Trophoblast cell (in vitro differentiated cells and primary cell): ENCODE results near the gene ZNF304. TPM values are rescaled to one million over a fixed set of nuclear protein-coding genes. Genes with fewer than 3 reads are reported as not detected.

Experiments used
- DNase-seq, 2 donors: peaks; one replicate each; pipeline ENCODE4 v3.0.0-alpha.2; 2016
- H2AFZ ChIP-seq: 2 replicates; pipeline ENCODE4 v1.6.1; 2013; ENCODE audit warnings: low read length, moderate library complexity, mild to moderate bottlenecking; ENCODE audit not compliant: insufficient read depth, poor library complexity
- H2AK5ac ChIP-seq: 2 replicates; pipeline ENCODE4 v1.6.1; 2013; ENCODE audit warnings: mild to moderate bottlenecking, low read length
- H2BK120ac ChIP-seq: 2 replicates; pipeline ENCODE4 v1.6.1; 2013; ENCODE audit warnings: low read length, mild to moderate bottlenecking, moderate library complexity; ENCODE audit not compliant: insufficient read depth, poor library complexity
- H2BK12ac ChIP-seq: 2 replicates; pipeline ENCODE4 v1.6.1; 2013; ENCODE audit warnings: mild to moderate bottlenecking, low read length, moderate library complexity
- H2BK5ac ChIP-seq: 2 replicates; pipeline ENCODE4 v1.6.1; 2013; ENCODE audit warnings: low read length, low read depth, moderate library complexity, mild to moderate bottlenecking; ENCODE audit not compliant: poor library complexity
- H3K14ac ChIP-seq: 2 replicates; pipeline ENCODE4 v1.6.1; 2013; ENCODE audit warnings: mild to moderate bottlenecking, low read length
- H3K18ac ChIP-seq: 2 replicates; pipeline ENCODE4 v1.6.1; 2013; ENCODE audit warnings: mild to moderate bottlenecking, low read length
- H3K23ac ChIP-seq: 2 replicates; pipeline ENCODE4 v1.6.1; 2013; ENCODE audit warnings: low read length
- H3K27ac ChIP-seq: 2 replicates; pipeline ENCODE4 v1.5.1; 2013; ENCODE audit warnings: low read depth, mild to moderate bottlenecking, inconsistent platforms, low read length, moderate library complexity
- H3K27me3 ChIP-seq: 2 replicates; pipeline ENCODE4 v1.6.1; 2013; ENCODE audit warnings: inconsistent platforms, mild to moderate bottlenecking, low read length, moderate library complexity; ENCODE audit not compliant: insufficient read depth
- H3K36me3 ChIP-seq, 2 experiments: 1 replicate in 1 of 2; 2 replicates in 1 of 2; pipeline ENCODE4 v1.6.1; 2013; ENCODE audit warnings: low read length in 2 of 2, mild to moderate bottlenecking in 2 of 2, moderate library complexity in 1 of 2; ENCODE audit not compliant: insufficient read depth in 2 of 2, control insufficient read depth in 1 of 2
- H3K4ac ChIP-seq: 2 replicates; pipeline ENCODE4 v1.6.1; 2013; ENCODE audit warnings: low read depth, mild to moderate bottlenecking, low read length, moderate library complexity
- H3K4me1 ChIP-seq, 2 experiments: 1 replicate in 1 of 2; 2 replicates in 1 of 2; pipeline ENCODE4 v1.6.1; 2013; ENCODE audit warnings: low read length in 2 of 2, mild to moderate bottlenecking in 2 of 2, moderate library complexity in 1 of 2; ENCODE audit not compliant: insufficient read depth in 2 of 2, control insufficient read depth in 1 of 2
- H3K4me2 ChIP-seq: 2 replicates; pipeline ENCODE4 v1.6.1; 2013; ENCODE audit warnings: inconsistent platforms, mild to moderate bottlenecking, low read length, moderate library complexity
- H3K4me3 ChIP-seq: 2 replicates; pipeline ENCODE4 v1.5.1; 2013; ENCODE audit warnings: mild to moderate bottlenecking, low read depth, low read length, inconsistent platforms
- H3K79me1 ChIP-seq: one replicate; pipeline ENCODE4 v1.6.1; 2013; ENCODE audit warnings: low read length
- H3K79me2 ChIP-seq: 2 replicates; pipeline ENCODE4 v1.6.1; 2013; ENCODE audit warnings: low read length, mild to moderate bottlenecking; ENCODE audit not compliant: control insufficient read depth, insufficient read depth, poor library complexity
- H3K9ac ChIP-seq: 2 replicates; pipeline ENCODE4 v1.6.1; 2013; ENCODE audit warnings: mild to moderate bottlenecking, low read length
- H3K9me3 ChIP-seq: 2 replicates; pipeline ENCODE4 v1.6.1; 2013; ENCODE audit warnings: low read depth, mild to moderate bottlenecking, control low read depth, inconsistent platforms, low read length; ENCODE audit not compliant: insufficient read depth
- H4K12ac ChIP-seq: 2 replicates; pipeline ENCODE4 v1.6.1; 2013; ENCODE audit warnings: low read depth, mild to moderate bottlenecking, low read length, moderate library complexity
- H4K8ac ChIP-seq: 2 replicates; pipeline ENCODE4 v1.6.1; 2013; ENCODE audit warnings: low read depth, mild to moderate bottlenecking, low read length, moderate library complexity
- H4K91ac ChIP-seq: one replicate; pipeline ENCODE4 v1.6.1; 2013; ENCODE audit warnings: low read depth, mild to moderate bottlenecking, low read length, moderate library complexity
- WGBS: extraction: QIAGEN DNeasy Blood & Tissue Kit; methylation state at CpG from one replicate; pipeline ENCODE4 v1.1.7; 2013; ENCODE audit warnings: missing lambda C conversion rate; ENCODE audit not compliant: insufficient read length, insufficient coverage; ENCODE audit errors: extremely low coverage; 5-methylcytosine and 5-hydroxymethylcytosine counted together
- polyA plus RNA-seq: library from polyadenylated mRNA; stranded (reverse); fragments of 200-250 nt; gene quantifications from 2 replicates; pipeline ENCODE4 v1.2.3, GENCODE V29; 2013

Gene ZNF304
- 4.5 and 4.7 TPM in 2 replicates for polyA plus RNA-seq

DNA sequence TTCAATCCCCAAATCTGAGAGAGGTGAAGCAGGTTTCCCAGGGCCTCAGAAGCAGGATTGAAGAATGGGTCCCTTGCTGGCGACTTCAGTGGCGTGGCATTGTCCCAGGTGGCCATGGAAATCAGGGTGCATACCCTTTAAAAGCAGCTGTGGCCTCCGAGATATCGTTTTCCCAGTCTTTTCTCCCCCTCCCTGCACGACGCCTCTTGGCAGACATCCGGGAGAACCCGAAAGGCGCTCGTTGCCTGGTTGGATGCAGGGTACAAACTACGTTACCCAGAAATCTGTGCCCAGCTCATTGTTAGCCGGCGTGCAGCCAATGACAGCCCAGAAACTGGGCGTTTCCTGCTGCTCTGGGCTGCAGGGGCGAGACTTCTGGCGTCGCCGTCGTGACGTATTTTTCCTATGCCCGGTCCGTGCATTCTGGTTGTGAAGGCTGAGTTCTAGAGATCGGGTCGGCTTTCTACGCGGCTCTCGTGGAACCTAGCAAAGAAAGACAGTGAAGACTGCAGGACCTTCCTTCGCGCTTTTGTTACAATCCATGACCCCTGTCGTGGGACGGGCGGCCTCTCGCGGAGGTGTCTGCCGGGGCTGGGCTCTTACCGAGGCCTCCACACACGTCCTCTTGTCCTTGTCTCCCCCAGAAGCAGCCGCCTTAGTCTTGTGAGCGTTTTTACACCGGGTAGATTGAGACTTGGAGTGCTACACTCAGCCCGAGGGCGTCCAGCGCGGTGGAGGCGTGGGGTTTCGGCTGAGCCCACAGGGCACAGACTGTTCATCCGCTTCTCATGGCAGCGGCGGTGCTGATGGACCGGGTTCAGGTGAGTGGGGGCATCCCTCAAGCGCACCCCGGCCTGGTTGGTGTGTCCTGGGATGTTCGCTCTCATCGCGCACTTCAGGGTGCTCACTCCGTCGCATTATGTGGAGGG lies at the start of gene ZNF304:
TSS of gene ZNF304 (plus strand) at position 395 of the 929 bp plus-strand sequence. CDS start at position 789, 394 bp downstream.
- Histone ChIP-seq H2AFZ (peak within 1 kb of the TSS; percentile 99), H4K12ac (peak within 1 kb of the TSS; percentile 95), H3K79me1 (peaks cover 6% of the 10 kb centered on the region), H3K4me1 (peaks cover 4 to 9% of the 10 kb centered on the region in 2 experiments), H2BK5ac (no peak within 1 kb of the TSS), H3K36me3 (peaks cover 16 to 29% of the 10 kb centered on the region in 2 experiments), H3K9me3 (no peaks in the 10 kb centered on the region), H3K4me3 (peak within 1 kb of the TSS; percentile 93), H2BK12ac (no peak within 1 kb of the TSS), H3K4ac (peak within 1 kb of the TSS; percentile 17), H3K27me3 (no peaks in the 10 kb centered on the region), H3K79me2 (peaks cover 8% of the 10 kb centered on the region), H3K4me2 (peak within 1 kb of the TSS; percentile 85), H3K27ac (no peak within 1 kb of the TSS), H3K14ac (peak within 1 kb of the TSS; percentile 80), H3K23ac (peak within 1 kb of the TSS; percentile 23), H3K9ac (peak within 1 kb of the TSS; percentile 96), H4K8ac (peak within 1 kb of the TSS; percentile 97), H2AK5ac (peak within 1 kb of the TSS; percentile 28), H4K91ac (peak within 1 kb of the TSS; percentile 82), H2BK120ac (no peak within 1 kb of the TSS), H3K18ac (peak within 1 kb of the TSS; percentile 76)
- peak; percentile 86 to 87 for DNase-seq
- WGBS = no CpG with 5 or more reads among the region's 57 CpGs

DNA sequence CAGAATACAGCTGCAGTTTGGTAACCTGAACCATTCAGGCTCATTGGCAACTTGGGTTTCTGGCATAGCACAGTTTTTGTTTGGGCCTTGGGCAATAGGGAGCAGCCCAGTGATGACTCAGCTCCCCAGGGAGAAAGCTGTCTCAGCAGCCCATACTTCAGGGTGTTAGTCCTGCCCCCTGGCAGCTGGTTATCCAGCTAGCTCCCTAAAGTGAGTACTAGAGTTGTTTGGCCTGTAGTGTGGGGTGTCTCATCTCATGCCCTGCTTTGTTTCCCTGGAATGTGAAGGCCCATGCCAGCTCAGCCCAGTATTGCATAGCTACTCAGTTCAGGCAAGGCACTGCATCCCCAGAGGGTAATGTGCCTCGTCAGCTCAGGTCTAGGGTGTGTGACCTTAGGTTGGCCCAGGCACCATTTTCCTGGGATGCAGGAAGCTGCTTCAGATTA lies 49.0 kb upstream of the ZNF304 start:
- no peak overlapping the region for H4K91ac ChIP-seq
- H2AK5ac ChIP-seq = no peak overlapping the region
- no peak overlapping the region for H3K9ac ChIP-seq
- no peak overlapping the region for H3K14ac ChIP-seq
- no peak overlapping the region for H4K12ac ChIP-seq
- no peaks in the 10 kb centered on the region for H3K9me3 ChIP-seq
- no CpG with 5 or more reads among the region's 1 CpG for WGBS
- H3K4me1 ChIP-seq = peaks cover 14 to 18% of the 10 kb centered on the region in 2 experiments
- H3K4me2 ChIP-seq = no peak overlapping the region
- H3K4me3 ChIP-seq = no peak overlapping the region
- no peaks in the 10 kb centered on the region for H3K79me2 ChIP-seq
- no peak overlapping the region for H2BK12ac ChIP-seq
- H3K18ac ChIP-seq = no peak overlapping the region
- no peak overlapping the region for H2AFZ ChIP-seq
- H3K4ac ChIP-seq = no peak overlapping the region
- no peaks in the 10 kb centered on the region for H3K27me3 ChIP-seq
- peak overlapping the region; percentile 24 for H3K27ac ChIP-seq
- peaks cover 8% of the 10 kb centered on the region in 2 experiments for H3K36me3 ChIP-seq
- peak; percentile 76 to 79 for DNase-seq
- no peak overlapping the region for H2BK120ac ChIP-seq
- no peak overlapping the region for H4K8ac ChIP-seq
- H3K23ac ChIP-seq = no peak overlapping the region
- H3K79me1 ChIP-seq = no peaks in the 10 kb centered on the region
- H2BK5ac ChIP-seq = no peak overlapping the region

DNA sequence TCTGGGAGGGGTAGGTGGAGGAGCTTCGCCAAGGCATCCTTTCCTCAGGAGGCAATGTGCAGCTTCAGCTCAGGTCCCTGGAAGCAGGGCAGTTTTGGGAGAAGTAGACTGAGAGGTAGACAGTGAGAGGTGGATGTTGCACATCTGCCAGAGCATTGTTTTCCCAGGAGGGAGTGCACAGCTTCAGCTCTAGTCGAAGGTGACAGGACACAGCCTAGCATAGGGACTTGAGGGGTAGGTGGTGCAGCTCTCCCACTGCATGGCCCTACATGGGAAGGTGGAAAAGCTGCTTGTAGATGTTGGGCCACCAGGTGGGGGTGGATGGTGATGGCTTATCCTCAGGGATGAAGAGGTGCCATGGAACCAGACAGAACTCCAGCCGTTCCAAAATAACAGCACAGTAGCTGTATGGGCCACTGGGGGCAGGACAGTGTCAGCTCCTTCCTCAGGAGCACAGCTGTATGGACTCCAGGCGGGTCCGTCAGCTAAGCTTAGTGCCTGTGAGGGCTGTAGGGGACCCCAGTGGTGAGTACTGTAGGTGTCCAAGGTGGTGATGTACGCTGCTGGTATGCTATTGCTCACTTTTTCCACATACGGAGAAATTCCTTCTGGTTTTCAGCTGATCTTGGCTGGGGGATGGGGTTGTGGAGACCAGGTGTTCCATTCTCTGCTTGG lies 48.2 kb upstream of the ZNF304 start:
- H3K4me2 ChIP-seq = no peak overlapping the region
- H3K79me1 ChIP-seq = no peaks in the 10 kb centered on the region
- H3K27ac ChIP-seq = no peak overlapping the region
- H3K4ac ChIP-seq = no peak overlapping the region
- H2BK120ac ChIP-seq = no peak overlapping the region
- H3K18ac ChIP-seq = no peak overlapping the region
- H2BK5ac ChIP-seq = no peak overlapping the region
- no peak overlapping the region for H3K23ac ChIP-seq
- no peaks in the 10 kb centered on the region for H3K27me3 ChIP-seq
- no peaks in the 10 kb centered on the region for H3K9me3 ChIP-seq
- peaks cover 14 to 18% of the 10 kb centered on the region in 2 experiments for H3K4me1 ChIP-seq
- no peak overlapping the region for H3K14ac ChIP-seq
- H3K9ac ChIP-seq = no peak overlapping the region
- H3K36me3 ChIP-seq = peaks cover 6 to 8% of the 10 kb centered on the region in 2 experiments
- H3K4me3 ChIP-seq = no peak overlapping the region
- H4K91ac ChIP-seq = no peak overlapping the region
- H4K12ac ChIP-seq = no peak overlapping the region
- H2AFZ ChIP-seq = no peak overlapping the region
- no peaks in the 10 kb centered on the region for H3K79me2 ChIP-seq
- peak; percentile 75 to 78 for DNase-seq
- no CpG with 5 or more reads among the region's 7 CpGs for WGBS
- H2AK5ac ChIP-seq = no peak overlapping the region
- no peak overlapping the region for H4K8ac ChIP-seq
- H2BK12ac ChIP-seq = no peak overlapping the region

DNA sequence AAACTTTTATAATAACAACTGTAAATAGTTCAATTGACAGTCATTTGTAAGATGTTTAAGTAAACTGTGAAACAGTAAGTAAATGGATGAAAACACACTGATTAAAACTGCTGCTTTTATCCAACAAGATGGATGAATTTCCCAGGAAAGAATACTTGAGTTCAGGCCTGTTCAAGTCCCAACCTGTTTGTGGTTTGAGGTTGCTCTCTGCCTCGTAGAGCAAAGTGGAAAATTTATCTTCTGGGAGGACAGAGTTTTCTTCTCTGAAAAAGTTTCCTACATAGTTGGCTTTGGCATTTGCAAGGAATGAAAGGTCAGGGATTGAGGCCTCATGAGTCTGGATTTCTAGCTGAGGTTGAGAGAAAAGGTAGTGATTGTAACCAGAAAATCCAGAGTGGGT lies 46.0 kb upstream of the ZNF304 start:
- no peak overlapping the region for H4K91ac ChIP-seq
- no CpG with 5 or more reads among the region's 1 CpG for WGBS
- H3K9me3 ChIP-seq = no peaks in the 10 kb centered on the region
- no peak overlapping the region for H4K8ac ChIP-seq
- H4K12ac ChIP-seq = no peak overlapping the region
- H3K4ac ChIP-seq = no peak overlapping the region
- H3K4me3 ChIP-seq = no peak overlapping the region
- no peak overlapping the region for H2AFZ ChIP-seq
- H3K27ac ChIP-seq = no peak overlapping the region
- H2BK120ac ChIP-seq = no peak overlapping the region
- no peak overlapping the region for H3K18ac ChIP-seq
- no peaks in the 10 kb centered on the region for H3K79me2 ChIP-seq
- no peak overlapping the region for H3K9ac ChIP-seq
- no peak overlapping the region for H2BK12ac ChIP-seq
- H2BK5ac ChIP-seq = no peak overlapping the region
- peaks cover 6 to 8% of the 10 kb centered on the region in 2 experiments for H3K36me3 ChIP-seq
- H3K14ac ChIP-seq = no peak overlapping the region
- no peak for DNase-seq
- H3K4me2 ChIP-seq = no peak overlapping the region
- no peaks in the 10 kb centered on the region for H3K27me3 ChIP-seq
- no peaks in the 10 kb centered on the region for H3K79me1 ChIP-seq
- peaks cover 14 to 18% of the 10 kb centered on the region in 2 experiments for H3K4me1 ChIP-seq
- H2AK5ac ChIP-seq = no peak overlapping the region
- H3K23ac ChIP-seq = no peak overlapping the region
